Left ventricle myocardium superior (tissue), 1 donor: Measurements from ENCODE around the gene MON2. TPM values are rescaled to one million over a fixed set of nuclear protein-coding genes. Genes with fewer than 3 reads are reported as not detected.

Experiments
- ATAC-seq: fragments of 200-7000 bp; cut with Tn5 transposase; one replicate; pipeline ENCODE4 v1.9.1; 2020; ENCODE audit warnings: mild to moderate bottlenecking, moderate library complexity
- DNase-seq: peaks from one replicate; pipeline ENCODE4 v3.0.0-alpha.2; 2020
- intact Hi-C: fragments of 100-400 bp; cut with micrococcal nuclease; formaldehyde crosslinking; loops from one replicate; pipeline ENCODE4 v1.11.0; 2022
- total RNA-seq: library from RNA; stranded (reverse); fragmentation: NEBNext Ultra II Directional; extraction: Animal tissue kit (Norgen Biotek cat#: 25700); gene quantifications from one replicate; pipeline ENCODE4 v1.2.1, GENCODE V29; 2021
- donor health status: DM: no; HTN: yes; CAD: no; lungs with severe emphysema.

MON2 gene
- total RNA-seq, 1 donor from 2014 or later, result 17.6 TPM

DNA sequence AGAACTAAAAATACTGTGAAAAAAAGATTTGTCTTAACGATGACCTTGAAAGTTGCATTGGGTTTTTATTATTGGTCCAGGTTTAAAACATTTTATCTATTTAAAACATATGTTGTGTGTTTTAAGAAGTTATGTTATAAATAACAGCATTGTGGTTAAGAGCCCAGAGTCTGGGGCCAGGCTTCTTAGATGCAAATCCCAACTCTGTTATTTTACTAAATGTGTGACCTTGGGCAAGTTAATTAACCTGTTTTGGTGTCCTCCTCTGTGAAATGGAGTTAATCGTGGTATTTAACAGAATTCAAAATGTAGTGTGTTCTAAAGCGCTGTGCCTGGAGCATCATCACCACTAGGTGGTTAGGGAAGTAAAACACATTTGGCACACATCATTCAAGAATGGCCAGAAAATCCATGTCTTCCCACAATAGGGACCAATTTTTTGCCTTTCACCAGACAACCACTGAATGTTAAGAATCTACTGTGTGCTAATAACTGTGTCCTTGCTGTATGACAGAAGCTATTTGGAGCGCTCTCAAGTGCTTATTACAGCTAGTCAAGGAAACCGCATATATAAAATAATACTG is 133.3 kb downstream of the MON2 start:
- DNase-seq (no peak), ATAC-seq (no peak)
- intact Hi-C loops, result no loop called here

DNA sequence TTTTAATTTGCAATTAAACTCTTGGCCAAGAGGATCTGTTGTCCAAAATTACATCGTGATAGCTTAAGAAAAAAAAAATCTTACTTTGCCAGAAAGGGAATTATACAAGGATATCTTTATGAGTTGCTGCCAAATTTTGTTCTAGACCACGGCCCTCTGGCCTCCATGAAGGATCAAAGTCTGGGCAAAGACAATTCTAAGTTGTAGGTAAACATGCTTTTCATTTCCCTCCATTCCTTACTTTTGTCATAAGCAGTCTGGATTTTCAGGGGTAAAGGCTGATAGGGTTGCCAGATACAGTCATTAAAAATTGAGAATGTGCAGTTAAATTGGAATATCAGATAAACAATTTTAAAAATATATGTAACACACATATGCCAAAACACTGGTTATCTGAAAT is 135.1 kb downstream of the MON2 start:
- no peak for ATAC-seq
- no peak for DNase-seq
- intact Hi-C loops, result no loop called here

DNA sequence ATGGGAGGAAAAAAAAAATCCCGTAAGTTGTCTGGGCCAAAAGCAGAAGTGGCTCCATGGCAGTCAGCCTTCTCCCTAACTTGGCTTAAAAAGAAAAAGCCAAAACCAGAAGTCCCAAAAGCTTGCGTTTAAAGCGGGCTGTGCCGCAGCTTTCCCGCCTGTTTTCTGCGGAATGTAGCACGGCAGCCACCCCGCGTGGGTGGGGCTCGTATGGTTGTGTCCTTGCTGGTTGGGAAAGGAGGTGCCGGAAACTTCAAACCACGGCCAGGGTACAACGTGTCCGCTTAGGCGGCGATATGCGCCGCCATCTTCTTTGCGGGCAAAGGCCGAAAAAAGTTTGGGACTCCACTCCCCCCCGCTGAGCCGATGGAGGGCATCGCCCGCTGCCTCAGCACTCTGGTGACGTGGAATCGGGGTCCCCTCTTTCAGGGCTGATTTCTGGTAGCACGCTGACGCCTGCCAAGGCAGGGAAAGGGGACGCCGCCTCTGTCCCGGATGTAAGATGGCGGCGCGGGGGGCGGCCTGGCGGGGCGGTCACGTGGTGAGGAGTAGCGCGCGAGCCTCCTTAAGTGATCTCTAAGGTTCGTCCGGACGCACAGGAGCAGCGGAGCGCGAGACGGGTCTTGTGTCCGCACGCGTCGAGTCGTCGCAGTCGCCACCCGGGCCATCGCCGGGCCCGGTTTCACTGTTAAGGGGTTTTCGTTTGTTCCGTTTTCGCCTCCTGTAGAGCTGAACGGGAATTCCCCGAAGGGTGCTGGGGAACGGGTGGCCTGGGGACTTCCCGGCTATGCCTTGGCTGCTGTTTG is 135.8 kb downstream of the MON2 start:
- peak; percentile 90 for ATAC-seq
- intact Hi-C loops, result no loop called here
- DNase-seq, result peak; percentile 94

DNA sequence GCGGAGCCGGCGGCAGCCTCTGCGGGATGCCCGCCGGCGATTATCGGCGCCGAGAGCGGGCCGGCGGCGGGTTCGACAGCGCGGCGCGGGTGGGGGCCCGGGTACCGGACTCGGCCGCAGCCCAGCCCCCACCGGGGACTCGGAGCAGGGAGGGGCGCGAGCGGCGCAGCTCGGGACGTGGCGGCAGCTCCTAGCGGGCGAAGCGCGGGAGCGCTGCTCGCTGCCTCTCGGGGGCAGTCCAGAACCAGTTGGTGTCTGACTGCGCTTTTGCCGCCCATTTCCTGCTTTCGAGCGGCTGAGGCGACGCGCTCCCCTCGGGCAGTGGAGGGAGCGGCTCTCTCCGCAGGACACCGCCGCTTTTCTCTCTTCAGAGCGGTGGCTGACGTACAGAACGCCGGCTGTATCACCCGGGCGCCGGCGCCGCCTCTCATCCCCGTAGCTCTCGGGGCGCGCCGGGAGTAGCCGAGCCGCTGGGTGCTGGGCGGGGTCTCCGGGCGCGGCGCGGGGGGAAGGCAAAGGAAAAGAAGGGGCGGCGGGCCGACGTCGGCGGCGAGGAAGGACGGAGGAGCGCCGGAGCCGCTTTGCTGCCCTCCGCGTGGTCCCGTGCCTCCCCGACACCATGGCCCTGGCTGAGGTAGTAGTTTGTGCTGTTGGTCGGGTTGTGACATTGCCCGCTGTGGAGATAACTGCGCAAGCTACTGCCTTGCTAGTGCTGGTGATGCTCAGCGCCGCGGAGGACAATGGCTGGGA is 136.6 kb downstream of the MON2 start:
- DNase-seq, result peak; percentile 93
- intact Hi-C loops, result no loop called here
- ATAC-seq, result peak; percentile 95

DNA sequence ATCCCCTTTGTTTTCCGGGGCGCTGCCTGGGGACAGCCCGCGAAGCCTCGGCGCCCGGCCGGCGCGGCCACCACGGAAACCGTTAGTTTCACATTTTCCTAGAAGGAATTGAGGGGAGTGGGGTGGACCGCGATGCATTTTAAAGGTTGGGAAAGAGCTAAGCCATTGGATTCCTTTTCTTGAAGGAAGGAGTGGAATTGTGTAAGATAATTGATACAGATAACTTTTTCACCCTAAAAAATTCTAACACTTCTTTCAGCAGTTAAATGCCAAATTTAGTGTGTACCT is 137.1 kb downstream of the MON2 start:
- no peak for ATAC-seq
- no peak for DNase-seq
- intact Hi-C loops, result no loop called here

DNA sequence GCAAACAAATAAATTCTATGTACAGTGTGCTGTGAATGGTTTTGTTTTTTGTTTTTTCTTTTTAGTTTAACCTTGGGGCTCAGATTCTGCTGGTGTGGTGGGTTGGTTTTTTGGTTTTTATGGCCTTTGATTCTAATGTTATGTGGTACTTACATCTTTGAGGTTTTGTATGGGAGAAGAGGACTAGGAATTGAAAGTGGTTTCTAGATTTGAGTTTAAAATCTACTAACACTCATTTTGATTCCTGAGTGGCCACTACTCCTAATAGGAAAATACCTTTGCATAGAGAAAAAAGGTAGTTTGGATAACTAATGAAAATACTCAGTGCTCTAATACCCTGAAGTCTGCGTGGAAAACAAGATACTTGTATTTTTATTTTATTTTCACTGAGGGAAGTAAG is 137.7 kb downstream of the MON2 start:
- no peak for ATAC-seq
- intact Hi-C loops, result no loop called here
- no peak for DNase-seq

DNA sequence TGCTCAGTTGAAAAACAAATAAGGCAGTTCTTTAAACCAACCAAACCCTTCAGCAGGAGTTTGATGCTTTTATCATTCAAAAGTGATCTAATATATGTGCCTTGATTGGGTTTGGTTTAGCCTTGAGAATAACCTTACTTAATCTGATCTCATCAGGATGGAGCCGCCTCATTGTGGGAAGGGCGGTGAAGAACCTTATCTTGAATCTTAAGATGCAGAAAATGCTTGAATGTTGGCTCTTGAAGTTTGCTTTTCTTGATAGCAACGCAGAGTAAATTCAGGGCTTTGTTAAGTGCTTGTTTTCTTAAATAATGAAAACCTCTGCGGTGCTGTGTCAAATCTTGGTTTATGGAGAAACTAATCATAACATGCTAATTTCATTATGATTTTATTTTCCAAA is 138.2 kb downstream of the MON2 start:
- ATAC-seq (no peak), DNase-seq (no peak)
- intact Hi-C loops, result no loop called here

DNA sequence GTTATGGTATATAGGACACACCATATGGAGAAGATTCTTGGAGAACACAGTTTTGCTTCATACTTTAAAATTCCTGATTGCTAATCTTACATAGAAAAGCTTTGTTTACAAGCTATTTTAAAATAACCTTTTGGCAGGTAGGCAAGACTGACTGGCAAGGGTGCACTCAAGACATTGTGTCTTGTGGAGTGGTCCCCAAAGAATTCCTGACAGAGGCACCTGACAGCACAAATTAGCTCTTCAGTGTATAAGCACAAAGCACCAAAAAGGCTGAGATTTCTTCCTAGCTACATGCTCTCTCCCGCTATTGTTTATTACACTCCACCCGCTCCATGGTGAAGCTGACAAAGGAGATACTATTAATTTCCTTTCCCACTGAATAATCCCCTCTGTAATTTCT is 139.4 kb downstream of the MON2 start:
- ATAC-seq (no peak), DNase-seq (no peak)
- intact Hi-C loops, result no loop called here

DNA sequence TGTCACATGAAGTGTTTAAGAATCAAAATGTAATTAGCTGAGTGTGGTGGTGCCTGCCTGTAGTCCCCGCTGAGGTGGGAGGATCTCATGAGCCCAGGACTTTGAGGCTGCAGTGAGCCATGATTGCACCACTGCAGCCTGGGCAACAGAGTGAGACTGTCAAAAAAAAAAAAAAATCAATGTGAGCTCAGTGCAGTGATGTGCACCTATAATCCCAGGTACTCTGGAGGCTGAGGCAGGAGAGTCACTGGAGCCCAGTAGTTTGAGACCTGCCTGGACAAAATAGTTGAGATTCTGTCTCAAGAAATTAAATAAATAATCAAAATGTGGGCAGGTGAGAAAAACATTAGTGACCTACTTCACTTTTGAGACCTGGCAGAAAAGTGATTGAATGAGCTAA is 140.0 kb downstream of the MON2 start:
- intact Hi-C loops, result no loop called here

DNA sequence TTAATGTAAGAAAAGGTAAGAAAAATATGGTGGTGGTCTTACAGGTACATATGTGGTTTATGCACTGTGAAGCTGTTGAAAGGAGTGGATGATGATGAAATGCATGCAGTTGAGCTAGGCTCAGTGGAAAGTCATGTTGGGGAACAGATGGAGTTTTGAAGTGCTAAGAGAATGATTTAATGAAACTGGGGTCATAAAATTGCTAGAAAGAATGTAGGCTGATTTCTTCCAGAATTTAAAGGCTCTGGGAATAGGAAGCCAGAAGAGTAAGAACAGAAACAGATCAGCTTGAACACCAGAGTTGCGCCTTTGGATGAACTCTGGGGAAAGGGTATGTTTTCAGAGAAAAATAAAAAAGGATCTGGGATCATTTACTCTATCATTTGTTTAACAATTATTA is 146.5 kb downstream of the MON2 start:
- intact Hi-C loops, result no loop called here
- no peak for ATAC-seq

More for the DNA sequence above, 140.0 kb downstream of the MON2 start:
- no peak for DNase-seq
- no peak for ATAC-seq

DNA sequence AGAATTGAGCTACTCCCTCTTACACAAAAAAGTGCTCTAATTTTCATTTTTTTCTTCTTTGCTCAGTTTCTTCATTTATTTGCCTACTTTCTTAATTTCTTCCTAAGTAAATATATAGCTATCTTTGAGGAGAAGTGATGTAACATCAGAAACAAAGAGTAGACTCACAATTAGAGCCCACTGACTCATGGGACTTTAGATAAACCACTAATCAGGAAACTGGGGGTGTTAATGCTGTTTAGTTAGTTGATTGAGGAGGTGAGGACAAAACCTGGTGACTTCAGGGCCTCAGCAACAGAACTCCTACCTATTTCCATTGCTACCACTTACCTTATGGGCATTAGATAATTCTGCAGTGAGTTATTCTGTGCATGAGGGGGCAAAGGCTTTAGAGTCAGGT is 151.7 kb downstream of the MON2 start:
- ATAC-seq (no peak), DNase-seq (no peak)
- intact Hi-C loops, result no loop called here

More for the DNA sequence above, 146.5 kb downstream of the MON2 start:
- DNase-seq, result no peak

DNA sequence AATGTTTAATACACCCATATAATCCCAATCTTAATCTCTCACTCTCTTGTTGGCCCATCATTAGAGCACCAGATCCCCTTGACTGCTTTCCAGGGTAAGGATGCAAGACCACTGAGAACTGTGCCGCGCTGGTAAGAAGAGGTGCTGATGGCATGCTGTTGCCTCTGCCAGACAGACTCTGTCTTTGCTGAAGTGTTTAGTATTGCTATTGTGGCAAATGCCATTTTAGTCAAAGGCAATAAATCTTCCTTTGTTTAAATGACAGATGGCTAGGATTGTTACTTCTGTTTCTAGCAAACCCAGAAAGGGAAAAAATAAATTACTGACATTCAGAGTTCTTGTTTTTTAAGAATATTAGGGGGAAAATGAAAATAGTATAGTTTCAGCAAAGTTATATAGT is 152.3 kb downstream of the MON2 start:
- ATAC-seq, result no peak
- no peak for DNase-seq
- intact Hi-C loops, result no loop called here

DNA sequence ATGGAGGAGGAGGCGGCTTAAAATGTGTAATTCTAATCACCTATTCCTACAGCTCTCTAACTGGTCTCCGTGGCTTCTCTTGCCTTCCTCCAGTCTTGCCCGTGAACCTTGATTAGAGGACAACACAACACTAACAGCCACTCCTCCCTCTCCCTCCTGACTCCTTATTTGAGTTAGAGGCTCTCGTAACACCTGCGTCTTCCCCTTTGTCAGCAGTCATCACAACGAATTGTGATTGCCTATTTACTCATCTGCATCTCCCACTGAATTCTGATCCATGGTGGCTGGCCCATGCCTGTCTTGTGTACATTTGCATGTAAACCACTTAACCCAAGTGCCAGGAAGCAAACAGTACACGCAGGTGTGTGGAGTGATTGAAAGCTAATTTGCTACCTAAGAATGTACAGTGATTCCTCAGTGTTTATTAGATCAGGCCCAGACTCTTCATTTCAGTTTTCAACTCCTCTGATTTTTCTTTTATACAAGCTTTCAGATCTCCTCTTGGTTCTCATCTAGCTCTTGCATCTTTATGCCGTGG is 154.5 kb downstream of the MON2 start:
- DNase-seq, result no peak
- ATAC-seq, result no peak
- intact Hi-C loops, result no loop called here

DNA sequence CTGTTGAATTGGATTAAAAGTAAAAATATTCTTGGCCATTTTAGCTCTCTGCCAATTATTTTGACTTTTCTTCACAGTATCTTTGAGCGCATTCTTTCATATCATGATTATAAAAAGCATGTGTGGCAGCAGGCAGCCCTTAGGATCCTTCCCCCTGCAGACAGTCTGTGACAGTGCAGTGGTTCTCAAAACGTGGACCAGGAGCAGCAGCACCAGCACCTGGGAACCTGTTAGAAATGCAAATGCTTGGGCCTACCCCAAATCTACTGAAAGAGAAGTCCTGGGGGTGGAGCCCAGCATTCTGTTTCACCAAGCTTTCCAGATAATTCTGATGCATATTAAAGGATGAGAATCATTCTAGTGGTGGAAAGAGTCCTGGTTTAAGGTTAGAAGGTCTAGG is 155.6 kb downstream of the MON2 start:
- intact Hi-C loops, result no loop called here
- ATAC-seq (no peak), DNase-seq (no peak)

DNA sequence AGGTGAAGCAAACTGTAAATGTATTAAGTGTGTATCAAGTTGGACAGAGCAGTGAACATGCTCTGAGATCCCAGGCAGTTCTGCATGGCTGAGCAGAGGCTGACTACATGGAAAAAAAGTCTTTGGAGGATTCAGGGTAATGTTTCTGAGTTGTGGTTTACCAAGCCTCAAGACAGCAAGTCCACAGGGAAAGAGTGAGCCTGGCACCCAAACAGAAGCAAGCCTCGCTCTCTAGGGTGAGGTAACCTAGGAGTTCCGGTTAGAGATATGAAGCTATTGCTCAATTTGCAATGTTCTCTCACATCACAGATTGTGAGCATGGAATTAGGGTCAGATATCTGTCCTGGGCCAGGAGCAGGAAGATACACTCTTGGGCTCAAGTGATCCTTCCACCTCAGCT is 158.6 kb downstream of the MON2 start:
- intact Hi-C loops, result no loop called here
- ATAC-seq, result peak; percentile 77
- peak; percentile 32 for DNase-seq

DNA sequence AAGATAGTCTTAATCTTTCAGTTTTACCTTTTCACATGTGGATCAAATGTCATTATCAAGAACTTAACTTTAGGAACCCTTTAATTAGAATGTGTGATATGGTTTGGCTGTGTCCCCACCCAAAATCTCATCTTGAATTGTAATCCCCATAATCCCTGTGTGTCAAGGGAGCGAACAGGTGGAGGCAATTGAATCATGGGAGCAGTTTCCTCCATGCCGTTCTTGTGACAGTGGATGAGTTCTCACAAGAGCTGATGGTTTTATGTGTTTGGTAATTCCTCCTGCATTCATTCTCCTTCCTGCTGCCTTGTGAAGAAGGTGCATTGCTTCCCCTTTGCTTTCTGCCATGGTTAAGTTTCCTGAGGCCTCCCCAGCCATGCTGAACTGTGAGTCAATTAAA is 160.6 kb downstream of the MON2 start:
- intact Hi-C loops, result no loop called here
- no peak for ATAC-seq

DNA sequence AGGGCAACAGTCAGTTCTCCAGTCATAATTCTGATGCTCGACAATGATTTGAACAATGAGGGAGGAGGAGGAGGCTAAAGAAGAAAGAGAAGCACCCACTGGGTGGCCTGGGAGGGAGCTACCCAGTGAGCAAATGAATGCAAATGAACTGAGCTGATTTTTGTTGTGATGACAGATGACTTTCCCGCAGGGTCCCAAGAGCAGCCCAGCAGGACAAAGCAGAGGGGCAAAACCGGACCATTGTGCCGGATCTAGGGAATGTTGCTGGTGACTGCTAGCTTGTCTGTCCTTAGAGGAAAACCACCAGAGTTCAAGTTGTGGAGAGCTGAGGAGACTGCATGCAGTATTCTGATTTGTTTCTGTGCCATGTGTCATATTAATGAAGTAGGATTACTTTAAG is 162.8 kb downstream of the MON2 start:
- no peak for ATAC-seq
- intact Hi-C loops, result no loop called here
- DNase-seq, result no peak

More for the DNA sequence above, 160.6 kb downstream of the MON2 start:
- no peak for DNase-seq

DNA sequence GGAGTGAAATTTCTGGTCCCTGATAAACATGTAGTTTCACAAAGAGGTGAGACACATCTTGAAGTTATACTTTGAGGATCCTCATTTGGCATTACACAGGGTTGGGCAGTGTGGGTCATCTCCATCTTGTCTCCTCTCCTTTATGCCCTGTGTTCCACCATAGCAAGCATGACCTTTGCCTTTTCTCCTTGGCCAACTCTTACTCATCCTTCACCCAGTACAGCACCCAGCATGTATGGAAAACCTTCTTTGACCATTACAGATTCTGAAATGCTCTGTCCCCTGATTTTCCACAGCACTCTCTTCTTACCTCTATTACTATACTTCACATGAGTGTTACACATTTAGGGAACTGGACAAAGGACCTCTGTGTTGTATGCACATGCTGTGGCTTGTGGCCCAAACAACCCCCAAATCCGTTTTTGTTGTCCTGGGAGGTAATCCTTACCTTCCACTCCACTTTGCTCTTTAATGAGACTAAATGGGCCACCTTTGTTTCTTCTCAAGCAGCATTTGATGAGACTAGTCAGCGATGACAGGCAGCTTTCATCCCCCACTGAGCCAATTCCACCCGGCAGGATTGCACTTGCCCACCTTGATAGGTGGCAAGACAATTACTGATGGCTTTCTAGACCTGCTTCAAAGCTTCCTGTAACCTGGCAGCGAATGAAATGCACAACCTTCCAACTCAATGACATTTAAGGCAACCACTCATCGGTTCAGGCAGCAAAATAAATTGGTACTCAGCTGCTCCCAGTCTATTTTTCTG is 163.5 kb downstream of the MON2 start:
- DNase-seq (no peak), ATAC-seq (no peak)
- intact Hi-C loops, result no loop called here

DNA sequence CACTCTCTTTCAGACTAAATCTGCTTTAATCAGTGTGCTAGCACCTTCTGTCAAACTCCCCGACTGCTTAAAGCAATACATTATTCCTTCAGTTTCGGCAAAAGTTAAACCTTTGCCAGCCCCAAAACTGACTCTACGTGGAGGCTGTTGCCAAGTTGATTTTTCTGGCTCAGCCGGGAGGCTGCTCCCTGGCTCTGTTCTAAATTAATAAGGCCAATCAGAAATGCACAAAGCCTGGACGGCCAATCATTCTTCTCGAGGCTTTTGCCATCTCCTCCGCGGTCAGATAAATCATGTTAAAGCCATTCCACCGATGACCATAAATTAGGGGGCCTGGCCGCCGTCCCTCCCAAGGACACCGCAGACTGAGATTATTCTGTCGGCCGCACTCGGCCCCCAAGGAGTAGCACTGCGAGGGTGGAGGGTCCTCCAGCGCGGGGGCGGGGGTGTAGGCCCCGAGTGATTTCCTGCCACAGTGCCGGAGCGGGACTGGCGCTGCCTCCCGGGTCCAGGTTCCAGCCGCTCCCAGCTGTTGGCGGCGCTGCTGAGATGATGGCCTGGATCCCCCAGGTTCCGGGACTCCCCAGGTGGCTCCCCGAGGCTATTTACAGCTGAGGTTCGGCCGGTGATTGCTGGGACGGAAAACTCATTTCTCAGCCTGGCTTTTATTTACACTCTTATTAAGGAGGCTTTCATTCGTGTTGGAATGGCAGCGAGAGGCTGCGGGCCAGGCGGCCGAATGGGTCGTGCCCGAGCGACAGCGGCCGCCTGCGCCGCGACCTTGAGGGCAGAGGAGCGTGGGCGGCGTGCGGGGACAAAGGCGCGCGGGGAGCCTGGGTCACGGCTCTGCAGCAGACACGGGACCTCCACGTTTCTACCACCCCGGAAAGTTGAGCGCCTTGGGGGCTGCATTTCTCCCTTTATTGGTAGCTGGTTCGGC is 165.1 kb downstream of the MON2 start:
- intact Hi-C loops, result no loop called here
- ATAC-seq, result peak; percentile 93
- DNase-seq, result peak; percentile 81
